GM21528 (cell line): Measurements from ENCODE around the gene TRAF7.
"Not testable (repeated sequence)": the region's sequence is repeated elsewhere in the genome, so short reads cannot be mapped to it uniquely, and the experiment has no call there.

Experiments
- ATAC-seq: cut with Tn5 transposase; IDR thresholded peaks from one replicate; pipeline ENCODE4 v1.9.1; 2021; ENCODE audit warnings: mild to moderate bottlenecking, moderate library complexity; ENCODE audit not compliant: unreplicated experiment, low FRiP score

TRAF7 gene

GRCh38 chr16:2155091-2155950, at the start of gene TRAF7:
TSS of gene TRAF7 (plus strand) at chr16:2155782. CDS start at chr16:2163921, 8,139 bp downstream.
- peak; percentile 85 for ATAC-seq

GRCh38 chr16:2106211-2106610, 49.4 kb upstream of the TRAF7 start:
- ATAC-seq = not testable (repeated sequence)

- ATAC-seq = not testable (repeated sequence)
These were observed 48.3 kb upstream of the TRAF7 start for GRCh38 chr16:2107121-2107790.

- ATAC-seq = not testable (repeated sequence)
These were observed 47.8 kb upstream of the TRAF7 start for GRCh38 chr16:2107791-2108125.

GRCh38 chr16:2108446-2109270, 46.9 kb upstream of the TRAF7 start:
- ATAC-seq = not testable (repeated sequence)

- ATAC-seq = not testable (repeated sequence)
These were observed 46.4 kb upstream of the TRAF7 start for GRCh38 chr16:2109271-2109580.

- ATAC-seq = not testable (repeated sequence)
These were observed 45.7 kb upstream of the TRAF7 start for GRCh38 chr16:2109872-2110271.

GRCh38 chr16:2110332-2111008, 45.1 kb upstream of the TRAF7 start:
- ATAC-seq = not testable (repeated sequence)

- not testable (repeated sequence) for ATAC-seq
These were observed 44.6 kb upstream of the TRAF7 start for GRCh38 chr16:2111009-2111353.

- not testable (repeated sequence) for ATAC-seq
These were observed 43.9 kb upstream of the TRAF7 start for GRCh38 chr16:2111412-2112335.

- not testable (repeated sequence) for ATAC-seq
These were observed 43.0 kb upstream of the TRAF7 start for GRCh38 chr16:2112539-2113106.

GRCh38 chr16:2114225-2114624, 41.4 kb upstream of the TRAF7 start:
- ATAC-seq = not testable (repeated sequence)

- ATAC-seq = not testable (repeated sequence)
These were observed 40.5 kb upstream of the TRAF7 start for GRCh38 chr16:2114885-2115590.

GRCh38 chr16:2115591-2115973, 40.0 kb upstream of the TRAF7 start:
- no peak for ATAC-seq

GRCh38 chr16:2116428-2116827, 39.2 kb upstream of the TRAF7 start:
- ATAC-seq = not testable (repeated sequence)

GRCh38 chr16:2117341-2117740, 38.2 kb upstream of the TRAF7 start:
- not testable (repeated sequence) for ATAC-seq

GRCh38 chr16:2117960-2118722, 37.4 kb upstream of the TRAF7 start:
- ATAC-seq = not testable (repeated sequence)

GRCh38 chr16:2121325-2121724, 34.3 kb upstream of the TRAF7 start:
- ATAC-seq = not testable (repeated sequence)
